ENCODE results near the gene FZD2.
"Not testable (repeated sequence)": the region's sequence is repeated elsewhere in the genome, so short reads cannot be mapped to it uniquely, and the experiment has no call there.

FZD2 gene

GRCh38 chr17:44556832-44557606 lies at the start of gene FZD2:
Gene FZD2, plus strand, starts transcription at chr17:44557484. Its CDS starts 205 bp downstream, at chr17:44557689.
- peak in 1 of 2 donors; percentile 31 for DNase-seq (ENCODE audit: low read depth in 1 of 2, low spot score in 1 of 2)

GRCh38 chr17:44511241-44512134 lies 45.8 kb upstream of the FZD2 start:
- not testable (repeated sequence) for DNase-seq (ENCODE audit: low read depth in 1 of 2, low spot score in 1 of 2)

GRCh38 chr17:44518032-44518431 lies 39.3 kb upstream of the FZD2 start:
- no peak for DNase-seq (ENCODE audit: low read depth in 1 of 2, low spot score in 1 of 2)

DNA sequence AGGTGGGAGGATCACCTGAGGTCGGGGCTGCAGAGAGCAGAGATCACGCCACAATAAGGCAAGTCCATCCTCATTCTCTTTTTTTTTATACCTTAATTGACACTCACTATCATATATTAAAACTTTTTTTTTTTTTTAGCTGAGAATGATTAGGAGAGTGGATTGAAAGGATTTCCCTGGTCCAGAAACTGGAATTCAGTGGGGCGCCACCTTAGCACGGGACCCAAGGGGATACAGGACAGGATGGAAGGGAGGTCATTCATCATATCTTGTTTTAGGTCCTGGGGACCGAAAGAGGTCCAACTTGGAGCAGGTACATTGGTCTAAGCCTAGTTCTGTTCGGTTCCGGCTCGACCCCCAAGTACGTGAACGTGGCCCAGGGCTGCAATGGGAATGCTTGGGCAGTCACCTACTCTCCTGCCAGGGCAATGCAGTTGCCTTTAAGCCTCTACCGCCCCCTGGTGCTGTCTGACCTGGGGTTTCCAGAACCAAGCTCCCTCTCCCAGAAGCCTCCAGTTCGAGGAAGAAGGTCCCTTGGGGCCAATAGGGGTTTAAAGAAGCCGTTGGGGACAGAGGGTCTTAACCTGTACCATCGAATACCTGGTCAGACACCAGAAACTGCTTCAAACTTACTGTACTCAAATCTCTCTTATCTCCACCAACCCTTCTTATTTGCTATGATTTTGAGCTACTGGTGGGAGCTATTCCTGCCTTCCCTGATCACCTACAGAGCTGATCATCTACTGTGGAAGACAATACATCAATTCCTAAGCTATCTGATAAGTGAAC lies 34.2 kb upstream of the FZD2 start:
- DNase-seq (ENCODE audit: low read depth in 1 of 2, low spot score in 1 of 2) = peak; percentile 21 to 44

DNA sequence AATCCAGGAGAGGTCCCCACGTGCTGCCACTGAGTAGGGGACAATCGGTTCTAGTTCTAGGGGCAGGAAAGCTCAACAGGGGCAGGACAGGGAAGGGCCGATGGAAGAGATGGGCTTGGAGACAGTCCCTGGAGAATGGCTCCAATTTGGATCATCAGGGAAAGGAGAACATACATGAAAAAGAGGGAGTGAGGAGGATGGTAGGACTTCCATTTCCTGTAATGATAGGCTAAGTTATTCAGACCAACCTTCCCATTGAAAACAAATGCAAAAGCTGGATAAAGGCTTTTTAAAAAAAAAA lies 33.7 kb upstream of the FZD2 start:
- no peak for DNase-seq (ENCODE audit: low read depth in 1 of 2, low spot score in 1 of 2)

GRCh38 chr17:44527102-44527501 lies 30.2 kb upstream of the FZD2 start:
- DNase-seq (ENCODE audit: low read depth in 1 of 2, low spot score in 1 of 2) = no peak

DNA sequence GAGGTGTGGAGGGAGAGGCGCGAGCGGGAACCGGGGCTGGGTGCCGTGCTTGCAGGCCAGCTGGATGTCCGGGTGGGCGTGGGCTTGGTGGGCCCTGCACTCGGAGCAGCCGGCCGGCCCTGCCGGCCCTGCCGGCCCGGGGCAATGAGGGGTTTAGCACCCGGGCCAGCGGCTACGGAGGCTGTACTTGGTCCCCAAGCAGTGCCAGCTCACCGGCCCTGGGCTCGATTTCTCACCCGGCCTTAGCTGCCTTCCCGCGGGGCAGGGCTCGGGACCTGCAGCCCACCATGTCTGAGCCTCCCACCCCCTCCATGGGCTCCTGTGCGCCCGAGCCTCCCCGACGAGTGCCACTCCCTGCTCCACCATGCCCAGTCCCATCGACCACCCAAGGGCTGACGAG lies 29.3 kb upstream of the FZD2 start:
- DNase-seq (ENCODE audit: low read depth in 1 of 2, low spot score in 1 of 2) = no peak

DNA sequence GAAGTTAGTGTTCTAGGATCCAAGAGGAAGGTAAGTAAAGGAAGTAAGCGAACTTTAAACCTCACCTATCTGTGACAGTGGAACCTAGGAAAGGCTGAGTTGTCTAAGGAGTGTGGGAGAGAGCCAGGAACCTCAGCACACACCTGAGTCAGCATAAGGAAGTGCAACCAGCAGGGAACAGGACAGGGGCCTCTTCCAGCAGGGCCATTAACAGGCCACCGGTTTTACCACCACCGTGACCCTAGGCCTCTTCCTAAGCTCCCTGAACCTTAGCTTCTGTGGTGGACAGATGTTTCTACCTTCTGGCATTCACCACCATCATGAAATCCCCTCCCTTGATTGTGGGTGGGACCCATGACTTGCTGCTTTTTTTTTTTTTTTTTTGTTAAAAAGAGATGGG lies 27.4 kb upstream of the FZD2 start:
- DNase-seq (ENCODE audit: low read depth in 1 of 2, low spot score in 1 of 2) = no peak

GRCh38 chr17:44530896-44531418 lies 26.3 kb upstream of the FZD2 start:
- no peak for DNase-seq (ENCODE audit: low read depth in 1 of 2, low spot score in 1 of 2)

DNA sequence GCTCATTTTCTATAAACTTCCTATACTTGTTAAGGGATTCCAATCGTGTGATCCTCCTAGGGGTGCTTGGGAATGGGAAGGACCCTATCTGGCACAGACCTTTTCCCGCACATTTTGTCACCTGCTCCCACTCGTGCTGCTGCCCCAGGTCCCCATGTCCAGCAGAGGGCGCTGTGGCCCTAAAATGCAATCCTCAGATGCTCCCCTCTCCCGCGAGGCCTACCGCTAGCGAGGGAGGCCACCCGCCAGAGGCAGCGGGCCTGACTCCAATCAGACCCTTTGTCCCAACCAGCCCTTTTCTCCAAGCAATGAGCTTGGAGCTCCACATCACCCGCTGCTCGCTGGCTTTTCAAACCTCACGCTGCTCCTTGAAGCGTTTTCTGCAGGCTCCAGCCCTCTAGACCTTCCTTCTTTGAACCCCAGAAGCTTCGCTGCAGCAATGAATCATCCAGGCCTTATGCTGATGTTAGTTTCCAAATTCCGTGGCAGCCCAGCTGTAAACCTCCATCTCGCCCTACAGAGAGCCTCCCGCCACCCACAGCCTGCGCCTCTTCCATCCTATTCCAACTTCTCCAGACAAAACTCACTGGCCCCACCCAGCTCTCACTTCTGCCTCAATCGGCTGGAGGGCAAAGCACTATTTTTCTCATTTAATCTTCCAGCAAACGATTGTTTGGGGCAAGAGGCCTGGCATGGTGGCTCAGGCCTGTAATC lies 23.6 kb upstream of the FZD2 start:
- peak; percentile 78 to 79 for DNase-seq (ENCODE audit: low read depth in 1 of 2, low spot score in 1 of 2)

GRCh38 chr17:44536090-44536953 lies 21.0 kb upstream of the FZD2 start:
- no peak for DNase-seq (ENCODE audit: low read depth in 1 of 2, low spot score in 1 of 2)

- not testable (repeated sequence) for DNase-seq (ENCODE audit: low read depth in 1 of 2, low spot score in 1 of 2)
Observed at GRCh38 chr17:44537922-44538321, 19.4 kb upstream of the FZD2 start.

- no peak for DNase-seq (ENCODE audit: low read depth in 1 of 2, low spot score in 1 of 2)
Observed at GRCh38 chr17:44539673-44540072, 17.6 kb upstream of the FZD2 start.

DNA sequence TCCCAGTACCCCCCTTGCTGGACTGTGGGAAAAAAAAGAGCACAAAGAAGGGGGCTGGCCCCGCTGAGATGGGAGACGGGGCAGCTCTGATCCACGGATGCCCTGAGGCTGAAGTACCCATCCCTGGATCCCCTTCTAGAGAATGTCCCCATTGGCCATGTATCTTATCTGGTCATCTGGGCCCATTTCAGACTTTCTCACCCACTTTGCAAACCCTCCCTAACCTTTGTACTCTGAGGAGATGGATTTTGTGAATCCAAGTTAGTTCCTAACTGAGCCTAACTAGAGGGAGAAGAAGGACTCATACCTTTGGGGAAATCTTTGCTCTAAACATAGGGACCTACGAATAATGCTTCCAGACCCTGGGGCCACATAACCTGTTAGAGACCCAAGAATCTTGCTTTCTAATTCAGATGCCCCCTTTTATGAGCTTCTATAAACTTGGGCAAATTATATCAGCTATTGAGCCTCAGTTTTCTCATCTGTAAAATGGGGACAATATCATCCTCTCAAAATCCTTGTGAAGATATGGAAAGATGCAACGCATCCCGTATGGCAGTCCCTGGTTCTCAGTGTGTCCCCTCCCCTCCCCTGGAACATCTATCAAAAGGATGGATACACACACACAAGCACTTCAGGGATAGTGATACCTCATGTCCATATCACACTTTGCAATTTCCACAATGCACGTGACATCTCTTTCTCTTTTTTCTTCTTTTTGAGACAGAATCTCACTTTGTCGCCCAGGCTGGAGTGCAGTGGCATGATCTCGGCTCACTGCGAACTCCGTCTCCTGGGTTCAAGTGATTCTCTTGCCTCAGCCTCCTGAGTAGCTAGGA lies 16.8 kb upstream of the FZD2 start:
- no peak for DNase-seq (ENCODE audit: low read depth in 1 of 2, low spot score in 1 of 2)

DNA sequence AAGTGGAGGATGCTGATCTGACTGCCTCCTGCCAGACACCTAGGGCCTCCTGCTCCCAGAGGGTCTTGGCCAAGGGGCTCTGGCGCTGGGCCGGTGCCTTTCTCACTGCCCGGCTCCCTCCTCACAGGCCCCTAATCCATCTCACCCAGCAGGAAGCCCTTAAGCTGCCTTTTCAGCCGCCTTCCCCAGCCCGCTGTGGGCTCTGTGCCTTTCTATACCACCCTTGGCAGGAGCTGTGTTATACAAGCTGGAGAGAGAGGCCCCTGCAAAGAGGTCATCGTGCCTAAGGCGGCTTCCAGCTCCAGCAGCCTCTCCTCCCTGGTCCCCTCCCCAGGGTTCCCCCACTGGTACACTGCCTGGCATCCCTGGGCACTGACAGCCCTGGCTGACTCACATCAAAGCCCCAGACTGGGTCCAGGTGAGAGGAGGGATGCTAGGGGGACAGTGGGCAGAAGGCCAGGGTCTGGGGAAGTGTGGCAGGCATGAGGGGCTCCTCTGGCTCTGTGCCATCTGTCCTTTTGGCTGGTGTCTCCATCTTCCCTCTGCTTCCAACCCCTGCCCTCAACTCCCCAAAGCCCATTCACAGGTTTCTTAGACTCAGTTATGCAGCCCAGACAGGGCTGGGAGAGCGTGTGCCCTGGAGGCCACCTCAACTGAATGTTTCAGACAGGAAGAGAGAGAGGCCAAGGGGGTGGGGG lies 15.3 kb upstream of the FZD2 start:
- no peak for DNase-seq (ENCODE audit: low read depth in 1 of 2, low spot score in 1 of 2)

- no peak for DNase-seq (ENCODE audit: low read depth in 1 of 2, low spot score in 1 of 2)
Observed at GRCh38 chr17:44543213-44543904, 13.9 kb upstream of the FZD2 start.

DNA sequence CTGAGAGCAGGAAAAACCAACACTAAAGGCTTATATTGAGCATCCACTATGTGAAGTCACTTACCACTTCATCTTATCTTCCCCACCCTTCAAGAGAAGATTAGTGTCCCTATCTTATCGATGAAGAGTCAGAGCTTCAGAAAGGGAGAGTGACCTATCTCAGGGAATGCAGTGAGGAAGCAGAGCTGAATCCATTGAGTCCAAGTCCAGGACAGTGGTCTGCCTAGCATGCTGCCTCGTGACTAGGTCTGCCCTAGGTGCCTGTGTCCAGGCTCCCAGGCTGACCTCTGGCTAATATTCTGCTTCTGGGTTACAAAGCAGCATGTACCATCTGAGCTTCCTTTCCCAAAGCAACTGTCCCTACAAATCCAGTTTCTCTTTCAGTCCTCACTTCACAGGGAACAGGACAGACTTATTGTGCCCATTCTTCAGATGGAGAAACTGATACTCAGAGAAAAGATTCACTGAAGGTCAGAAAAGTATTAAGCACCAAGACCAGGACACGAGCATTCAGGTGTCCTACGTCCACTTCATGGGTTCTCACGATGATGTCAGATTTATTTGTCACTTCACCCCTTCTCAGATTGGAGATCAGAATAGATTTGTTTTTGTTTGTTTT lies 13.3 kb upstream of the FZD2 start:
- DNase-seq (ENCODE audit: low read depth in 1 of 2, low spot score in 1 of 2) = no peak
